ENCODE measurements around the gene ZNF700.

Gene ZNF700

GRCh38 chr19:11964496-11964857, 39.6 kb downstream of the ZNF700 start:
- DNase-seq (ENCODE audit: low read depth): no peak
- peak overlapping the region; percentile 80 for H3K4me3 ChIP-seq (ENCODE audit: low read length)
- peak; percentile 9 for TF ChIP-seq CTCF (IDR thresholded peaks at IDR 0.05; ENCODE audit: insufficient read depth, low read depth, low read length, missing control alignments)

GRCh38 chr19:11964858-11965645, 40.1 kb downstream of the ZNF700 start, which contains the start of gene ZNF763:
Gene ZNF763, plus strand, starts transcription at chr19:11965040. Its CDS starts 169 bp downstream, at chr19:11965209.
- peak; percentile 80 for DNase-seq (ENCODE audit: low read depth)

GRCh38 chr19:11970174-11970573, 45.3 kb downstream of the ZNF700 start:
- H3K4me3 ChIP-seq (ENCODE audit: low read length): no peak overlapping the region
- TF ChIP-seq CTCF (IDR thresholded peaks at IDR 0.05; ENCODE audit: insufficient read depth, low read depth, low read length, missing control alignments): no peak
- DNase-seq (ENCODE audit: low read depth): no peak

More at GRCh38 chr19:11964858-11965645, 40.1 kb downstream of the ZNF700 start, which contains the start of gene ZNF763:
- peak within 1 kb of the TSS; percentile 80 for H3K4me3 ChIP-seq (ENCODE audit: low read length)
- no peak for TF ChIP-seq CTCF (IDR thresholded peaks at IDR 0.05; ENCODE audit: insufficient read depth, low read depth, low read length, missing control alignments)

DNA sequence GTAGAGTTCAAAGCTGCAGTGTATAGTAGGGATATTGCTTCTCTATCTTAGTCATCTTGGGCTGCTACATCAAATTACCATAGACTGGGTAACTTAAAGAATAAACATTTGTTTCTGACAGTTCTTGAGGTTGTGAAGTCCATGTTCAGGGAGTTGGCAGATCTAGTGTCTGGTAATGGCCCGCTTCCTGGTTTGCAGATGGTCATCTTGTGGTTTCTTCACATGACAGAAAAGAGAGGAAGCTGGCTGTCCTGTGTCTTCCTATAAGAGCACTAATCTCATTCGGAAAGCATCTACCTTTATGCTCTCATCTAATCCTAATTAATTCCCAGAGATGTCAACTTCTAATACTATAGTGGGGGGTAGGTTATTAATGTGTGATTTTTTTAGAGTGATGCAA, 46.1 kb downstream of the ZNF700 start:
- H3K4me3 ChIP-seq (ENCODE audit: low read length): no peak overlapping the region
- TF ChIP-seq CTCF (IDR thresholded peaks at IDR 0.05; ENCODE audit: insufficient read depth, low read depth, low read length, missing control alignments): no peak
- DNase-seq (ENCODE audit: low read depth): no peak

- H3K4me3 ChIP-seq (ENCODE audit: low read length): no peak overlapping the region
- DNase-seq (ENCODE audit: low read depth): peak; percentile 14
- no peak for TF ChIP-seq CTCF (IDR thresholded peaks at IDR 0.05; ENCODE audit: insufficient read depth, low read depth, low read length, missing control alignments)
Observed at GRCh38 chr19:11973019-11973810, 48.3 kb downstream of the ZNF700 start.

DNA sequence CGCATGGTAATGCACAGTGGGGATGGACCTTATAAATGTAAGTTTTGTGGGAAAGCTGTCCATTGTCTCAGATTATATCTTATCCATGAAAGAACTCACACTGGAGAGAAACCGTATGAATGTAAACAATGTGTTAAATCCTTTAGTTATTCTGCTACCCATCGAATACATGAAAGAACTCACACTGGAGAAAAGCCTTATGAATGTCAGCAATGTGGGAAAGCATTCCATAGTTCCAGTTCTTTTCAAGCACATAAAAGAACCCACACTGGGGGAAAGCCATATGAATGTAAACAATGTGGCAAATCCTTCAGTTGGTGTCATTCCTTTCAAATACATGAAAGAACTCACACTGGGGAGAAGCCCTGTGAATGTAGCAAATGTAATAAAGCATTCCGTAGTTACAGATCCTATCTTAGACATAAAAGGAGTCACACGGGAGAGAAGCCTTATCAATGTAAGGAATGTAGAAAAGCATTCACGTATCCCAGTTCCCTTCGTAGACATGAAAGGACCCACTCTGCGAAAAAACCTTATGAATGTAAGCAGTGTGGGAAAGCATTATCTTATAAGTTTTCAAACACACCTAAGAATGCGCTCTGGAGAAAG, 53.7 kb downstream of the ZNF700 start:
- no peak for TF ChIP-seq CTCF (IDR thresholded peaks at IDR 0.05; ENCODE audit: insufficient read depth, low read depth, low read length, missing control alignments)
- no peak overlapping the region for H3K4me3 ChIP-seq (ENCODE audit: low read length)
- no peak for DNase-seq (ENCODE audit: low read depth)

Data from epithelial cell of esophagus (primary cell).